ENCODE results near the gene TRIM43.
"Not testable (repeated sequence)": the region's sequence is repeated elsewhere in the genome, so short reads cannot be mapped to it uniquely, and the experiment has no call there.

DNA sequence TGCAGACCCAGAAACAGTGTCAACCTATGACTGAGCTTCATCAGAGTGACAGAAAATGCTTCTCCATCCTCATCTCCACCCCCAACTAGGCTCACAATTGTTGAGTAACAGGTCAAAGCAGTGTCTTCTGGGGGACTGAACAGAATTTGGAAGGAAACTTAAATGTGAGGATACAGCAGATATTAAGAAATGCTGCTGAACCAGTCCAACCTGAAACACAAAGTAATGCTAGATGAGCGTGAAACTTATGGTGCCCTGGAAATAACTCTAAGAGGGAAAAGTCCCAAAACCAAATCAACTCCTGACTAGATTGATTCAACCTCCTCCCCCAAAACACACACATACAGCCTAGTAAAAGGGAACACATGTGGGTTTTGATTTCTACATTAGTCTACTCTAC lies 7.5 kb upstream of the TRIM43 start:
- TF ChIP-seq, protein P1, sequence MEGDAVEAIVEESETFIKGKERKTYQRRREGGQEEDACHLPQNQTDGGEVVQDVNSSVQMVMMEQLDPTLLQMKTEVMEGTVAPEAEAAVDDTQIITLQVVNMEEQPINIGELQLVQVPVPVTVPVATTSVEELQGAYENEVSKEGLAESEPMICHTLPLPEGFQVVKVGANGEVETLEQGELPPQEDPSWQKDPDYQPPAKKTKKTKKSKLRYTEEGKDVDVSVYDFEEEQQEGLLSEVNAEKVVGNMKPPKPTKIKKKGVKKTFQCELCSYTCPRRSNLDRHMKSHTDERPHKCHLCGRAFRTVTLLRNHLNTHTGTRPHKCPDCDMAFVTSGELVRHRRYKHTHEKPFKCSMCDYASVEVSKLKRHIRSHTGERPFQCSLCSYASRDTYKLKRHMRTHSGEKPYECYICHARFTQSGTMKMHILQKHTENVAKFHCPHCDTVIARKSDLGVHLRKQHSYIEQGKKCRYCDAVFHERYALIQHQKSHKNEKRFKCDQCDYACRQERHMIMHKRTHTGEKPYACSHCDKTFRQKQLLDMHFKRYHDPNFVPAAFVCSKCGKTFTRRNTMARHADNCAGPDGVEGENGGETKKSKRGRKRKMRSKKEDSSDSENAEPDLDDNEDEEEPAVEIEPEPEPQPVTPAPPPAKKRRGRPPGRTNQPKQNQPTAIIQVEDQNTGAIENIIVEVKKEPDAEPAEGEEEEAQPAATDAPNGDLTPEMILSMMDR (IDR thresholded peaks at IDR 0.05) = not testable (repeated sequence)
- not testable (repeated sequence) for TF ChIP-seq POLR2A (IDR thresholded peaks at IDR 0.05)

Data from adrenal gland (tissue), 5 donors.